Vagina (tissue), 2 donors: Measurements from ENCODE around the gene OVOL2.

ENCODE experiments used
- POLR2A ChIP-seq, 2 donors: fragments of 450-650 bp; IDR thresholded peaks; one replicate each; pipeline ENCODE4 v1.6.1; 2017; ENCODE audit warnings: antibody characterized with exemption in 2 of 2, mild to moderate bottlenecking in 2 of 2, moderate library complexity in 2 of 2
- POLR2AphosphoS5 ChIP-seq, 2 donors: sonication (generic); formaldehyde crosslinking; IDR thresholded peaks; one replicate each; pipeline ENCODE4 v1.9.0; 2017; ENCODE audit warnings: antibody characterized with exemption in 2 of 2, mild to moderate bottlenecking in 2 of 2, low read depth in 1 of 2; ENCODE audit not compliant: insufficient read depth in 1 of 2
- TF ChIP-seq, protein P1 (sequence below), 3 experiments: fragments of 450-650 bp in 2 of 3; fragments of 200-600 bp in 1 of 3; sonication (generic) in 1 of 3; IDR thresholded peaks; one replicate each; pipeline ENCODE4 v1.5.1; 2017 to 2019; ENCODE audit warnings: antibody characterized with exemption in 3 of 3, mild to moderate bottlenecking in 2 of 3, moderate library complexity in 2 of 3

DNA sequence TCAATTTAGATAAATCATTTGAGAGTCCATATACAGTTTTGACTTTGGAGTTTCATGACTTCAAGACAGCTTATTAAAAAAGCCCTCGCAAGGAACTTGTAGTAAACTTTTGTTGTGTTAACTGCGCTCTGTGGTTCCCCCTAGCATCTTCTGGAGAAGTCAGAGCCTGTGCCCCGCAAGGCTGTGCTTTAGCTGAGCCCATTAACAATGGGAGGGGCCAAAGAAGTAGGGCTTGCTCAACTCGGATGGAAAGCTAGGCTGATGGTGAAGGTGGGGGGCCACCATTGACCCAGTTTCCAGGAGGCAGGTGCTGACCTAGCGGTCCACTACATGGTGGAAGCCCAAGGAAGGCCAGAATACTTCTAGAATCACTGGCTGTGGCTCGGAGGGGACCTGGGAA is 29.3 kb upstream of the OVOL2 start:
- TF ChIP-seq, protein P1, sequence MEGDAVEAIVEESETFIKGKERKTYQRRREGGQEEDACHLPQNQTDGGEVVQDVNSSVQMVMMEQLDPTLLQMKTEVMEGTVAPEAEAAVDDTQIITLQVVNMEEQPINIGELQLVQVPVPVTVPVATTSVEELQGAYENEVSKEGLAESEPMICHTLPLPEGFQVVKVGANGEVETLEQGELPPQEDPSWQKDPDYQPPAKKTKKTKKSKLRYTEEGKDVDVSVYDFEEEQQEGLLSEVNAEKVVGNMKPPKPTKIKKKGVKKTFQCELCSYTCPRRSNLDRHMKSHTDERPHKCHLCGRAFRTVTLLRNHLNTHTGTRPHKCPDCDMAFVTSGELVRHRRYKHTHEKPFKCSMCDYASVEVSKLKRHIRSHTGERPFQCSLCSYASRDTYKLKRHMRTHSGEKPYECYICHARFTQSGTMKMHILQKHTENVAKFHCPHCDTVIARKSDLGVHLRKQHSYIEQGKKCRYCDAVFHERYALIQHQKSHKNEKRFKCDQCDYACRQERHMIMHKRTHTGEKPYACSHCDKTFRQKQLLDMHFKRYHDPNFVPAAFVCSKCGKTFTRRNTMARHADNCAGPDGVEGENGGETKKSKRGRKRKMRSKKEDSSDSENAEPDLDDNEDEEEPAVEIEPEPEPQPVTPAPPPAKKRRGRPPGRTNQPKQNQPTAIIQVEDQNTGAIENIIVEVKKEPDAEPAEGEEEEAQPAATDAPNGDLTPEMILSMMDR (IDR thresholded peaks at IDR 0.05): no peak
- TF ChIP-seq POLR2A (IDR thresholded peaks at IDR 0.05) (no peak), POLR2AphosphoS5 (IDR thresholded peaks at IDR 0.05; ENCODE audit: insufficient read depth in 1 of 2, low read depth in 1 of 2) (no peak)
